LNCaP clone FGC (cell line): ENCODE results near the gene ITGAD.
"Not testable (repeated sequence)": the region's sequence is repeated elsewhere in the genome, so short reads cannot be mapped to it uniquely, and the experiment has no call there.

Experiments used
- DNase-seq: peaks from one replicate; pipeline ENCODE4 v3.0.0-alpha.2; 2011; ENCODE audit warnings: low read depth
- H3K4me3 ChIP-seq: 2 replicates; pipeline ENCODE4 v1.5.1; 2011; ENCODE audit warnings: mild to moderate bottlenecking, low read depth, low read length, control low read depth
- CTCF ChIP-seq: IDR thresholded peaks from 2 replicates; pipeline ENCODE4 v1.5.1; 2012; ENCODE audit warnings: mild to moderate bottlenecking; ENCODE audit not compliant: control insufficient read depth, insufficient read depth; ENCODE audit errors: extremely low read depth

ITGAD gene

GRCh38 chr16:31438414-31438813, 45.3 kb downstream of the ITGAD start:
- DNase-seq: no peak
- no peak for TF ChIP-seq CTCF
- H3K4me3 ChIP-seq: no peak overlapping the region

GRCh38 chr16:31439023-31439422, 45.9 kb downstream of the ITGAD start:
- H3K4me3 ChIP-seq, DNase-seq: not testable (repeated sequence)

- no peak overlapping the region for H3K4me3 ChIP-seq
- DNase-seq: no peak
- TF ChIP-seq CTCF: no peak
Observed at GRCh38 chr16:31439519-31439918, 46.4 kb downstream of the ITGAD start.

- TF ChIP-seq CTCF: no peak
- H3K4me3 ChIP-seq: no peak overlapping the region
- no peak for DNase-seq
Observed at GRCh38 chr16:31440516-31441184, 47.5 kb downstream of the ITGAD start.

GRCh38 chr16:31441956-31442355, 48.8 kb downstream of the ITGAD start:
- DNase-seq: no peak
- TF ChIP-seq CTCF: no peak
- peak overlapping the region; percentile 72 for H3K4me3 ChIP-seq

GRCh38 chr16:31445931-31446330, 52.8 kb downstream of the ITGAD start:
- H3K4me3 ChIP-seq, DNase-seq: not testable (repeated sequence)

- TF ChIP-seq CTCF: no peak
- no peak for DNase-seq
- H3K4me3 ChIP-seq: no peak overlapping the region
Observed at GRCh38 chr16:31451201-31451600, 58.1 kb downstream of the ITGAD start.

GRCh38 chr16:31451681-31452351, 58.7 kb downstream of the ITGAD start:
- peak; percentile 72 for TF ChIP-seq CTCF
- DNase-seq: peak; percentile 93
- H3K4me3 ChIP-seq: no peak overlapping the region
